Breast epithelium (tissue), 4 donors: ENCODE data around the gene HABP2. TPM values are rescaled to one million over a fixed set of nuclear protein-coding genes. Genes with fewer than 3 reads are reported as not detected.

ENCODE experiments used
- DNase-seq, 2 donors: peaks; one replicate each; pipeline ENCODE4 v3.0.0-alpha.2; 2019; ENCODE audit warnings: low spot score in 2 of 2
- H3K27ac ChIP-seq, 2 donors: fragments of 200-600 bp; sonication (generic) in 1 of 2; one replicate each; pipeline ENCODE4 v1.5.1; 2016 to 2019; ENCODE audit warnings: mild to moderate bottlenecking in 1 of 2
- H3K27me3 ChIP-seq, 2 donors: fragments of 200-600 bp; sonication (generic) in 1 of 2; one replicate each; pipeline versions ENCODE4 v1.5.1 to v1.6.0; 2017 to 2019; ENCODE audit warnings: control low read depth in 1 of 2, mild to moderate bottlenecking in 1 of 2
- H3K36me3 ChIP-seq: fragments of 200-600 bp; one replicate; pipeline ENCODE4 v1.5.1; 2019
- H3K4me1 ChIP-seq, 2 donors: fragments of 200-600 bp; sonication (generic); one replicate each; pipeline ENCODE4 v1.5.1; 2016 to 2019; ENCODE audit warnings: control low read depth in 1 of 2
- H3K4me3 ChIP-seq, 3 donors: fragments of 200-600 bp; sonication (generic); 1 replicate in 2 of 3; 2 replicates in 1 of 3; pipeline ENCODE4 v1.5.1; 2016 to 2019; ENCODE audit warnings: mild to moderate bottlenecking in 3 of 3, moderate library complexity in 2 of 3
- H3K9me3 ChIP-seq, 2 donors: fragments of 200-600 bp; sonication (generic) in 1 of 2; one replicate each; pipeline ENCODE4 v1.5.1; 2016 to 2019; ENCODE audit warnings: control low read depth in 1 of 2
- POLR2A ChIP-seq: fragments of 450-650 bp; IDR thresholded peaks from one replicate; pipeline ENCODE4 v1.6.1; 2016; ENCODE audit warnings: antibody characterized with exemption, mild to moderate bottlenecking, moderate library complexity
- POLR2AphosphoS5 ChIP-seq, 3 donors: sonication (generic); formaldehyde crosslinking; IDR thresholded peaks; one replicate each; pipeline ENCODE4 v1.6.1; 2017; ENCODE audit warnings: antibody characterized with exemption in 3 of 3
- intact Hi-C: fragments of 100-400 bp; cut with DNase I; formaldehyde crosslinking; loops from one replicate; pipeline ENCODE4 v1.15.1; 2023; ENCODE audit warnings: low total_unique reads
- total RNA-seq, 3 donors: library from RNA; depleted of rRNA; stranded (reverse); fragments of >200 nt; gene quantifications; one replicate each; pipeline ENCODE4 v1.1.0, GENCODE V29; 2016
- TF ChIP-seq, protein P1 (sequence below), 3 donors: fragments of 450-650 bp; IDR thresholded peaks; one replicate each; pipeline ENCODE4 v1.5.1; 2016 to 2017; ENCODE audit warnings: antibody characterized with exemption in 3 of 3, mild to moderate bottlenecking in 3 of 3, moderate library complexity in 3 of 3

Gene HABP2
- total RNA-seq, 3 donors from 2014 or later, result 0.29 to 0.66 TPM; not detected in 1

DNA sequence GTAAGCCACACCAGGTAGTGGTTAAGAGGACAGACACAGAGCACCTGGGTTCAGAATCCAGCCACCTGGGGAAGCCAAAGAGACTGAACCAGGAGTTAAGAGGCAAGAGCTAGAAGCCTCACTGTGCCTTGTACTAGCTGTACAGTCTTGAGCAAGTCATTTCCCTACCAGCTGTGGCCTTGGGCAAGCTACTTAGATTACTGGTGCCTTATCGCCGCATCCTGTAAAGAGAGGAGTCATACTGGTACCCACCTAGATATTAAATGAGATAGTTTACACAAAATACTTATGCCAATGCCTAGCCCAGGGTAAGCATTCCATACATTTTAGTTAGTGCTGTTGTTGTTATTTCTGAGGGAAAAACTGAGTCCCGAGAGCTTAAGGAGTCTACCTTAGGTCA, 47.7 kb downstream of the HABP2 start:
- no peaks in the 10 kb centered on the region for H3K9me3 ChIP-seq
- no peak for TF ChIP-seq POLR2A
- TF ChIP-seq POLR2AphosphoS5 (IDR thresholded peaks at IDR 0.05), result no peak
- TF ChIP-seq, protein P1, sequence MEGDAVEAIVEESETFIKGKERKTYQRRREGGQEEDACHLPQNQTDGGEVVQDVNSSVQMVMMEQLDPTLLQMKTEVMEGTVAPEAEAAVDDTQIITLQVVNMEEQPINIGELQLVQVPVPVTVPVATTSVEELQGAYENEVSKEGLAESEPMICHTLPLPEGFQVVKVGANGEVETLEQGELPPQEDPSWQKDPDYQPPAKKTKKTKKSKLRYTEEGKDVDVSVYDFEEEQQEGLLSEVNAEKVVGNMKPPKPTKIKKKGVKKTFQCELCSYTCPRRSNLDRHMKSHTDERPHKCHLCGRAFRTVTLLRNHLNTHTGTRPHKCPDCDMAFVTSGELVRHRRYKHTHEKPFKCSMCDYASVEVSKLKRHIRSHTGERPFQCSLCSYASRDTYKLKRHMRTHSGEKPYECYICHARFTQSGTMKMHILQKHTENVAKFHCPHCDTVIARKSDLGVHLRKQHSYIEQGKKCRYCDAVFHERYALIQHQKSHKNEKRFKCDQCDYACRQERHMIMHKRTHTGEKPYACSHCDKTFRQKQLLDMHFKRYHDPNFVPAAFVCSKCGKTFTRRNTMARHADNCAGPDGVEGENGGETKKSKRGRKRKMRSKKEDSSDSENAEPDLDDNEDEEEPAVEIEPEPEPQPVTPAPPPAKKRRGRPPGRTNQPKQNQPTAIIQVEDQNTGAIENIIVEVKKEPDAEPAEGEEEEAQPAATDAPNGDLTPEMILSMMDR (IDR thresholded peaks at IDR 0.05), result no peak
- H3K36me3 ChIP-seq, result no peaks in the 10 kb centered on the region
- no peak overlapping the region for H3K27ac ChIP-seq
- H3K27me3 ChIP-seq, result no peaks in the 10 kb centered on the region
- no peaks in the 10 kb centered on the region for H3K4me1 ChIP-seq
- DNase-seq, result no peak
- no peak overlapping the region for H3K4me3 ChIP-seq
- intact Hi-C loops, result no loop called here

DNA sequence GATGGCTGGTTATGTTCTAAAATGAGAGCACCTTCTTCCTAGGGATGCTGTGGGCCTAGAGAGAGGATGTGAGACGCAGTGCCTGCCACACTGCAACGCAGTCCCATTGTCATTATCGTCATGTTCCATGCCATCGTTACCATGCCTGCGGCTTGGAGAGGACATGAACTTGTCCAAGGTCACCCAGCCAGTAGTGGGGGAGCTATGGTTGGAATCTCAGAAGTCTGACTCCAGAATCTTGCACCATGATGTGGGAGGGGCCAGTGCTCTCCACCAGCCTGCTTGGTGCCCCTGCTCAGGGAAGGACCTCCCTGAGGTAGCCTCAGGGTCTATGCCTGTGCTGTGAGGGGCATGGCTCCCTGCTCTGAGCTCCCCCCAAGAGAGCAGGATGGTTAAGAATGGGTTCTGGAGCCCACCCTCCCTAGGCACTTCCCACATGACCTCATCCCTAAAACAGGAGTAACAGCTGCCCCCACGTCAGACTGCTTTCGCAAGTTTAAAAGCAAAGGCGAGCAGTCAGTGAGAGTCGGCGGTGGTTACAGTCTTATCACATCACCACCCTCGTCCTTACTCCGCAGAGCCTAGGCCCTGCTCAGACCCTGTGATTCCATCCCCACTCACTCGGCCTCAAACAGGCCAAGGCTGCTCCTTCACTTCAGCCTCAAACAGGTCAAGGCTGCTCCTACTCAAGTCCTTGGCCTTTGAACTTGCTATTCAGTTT, 50.4 kb downstream of the HABP2 start:
- H3K36me3 ChIP-seq, result no peaks in the 10 kb centered on the region
- no peak overlapping the region for H3K27ac ChIP-seq
- intact Hi-C loops, result no loop called here
- H3K4me1 ChIP-seq, result no peaks in the 10 kb centered on the region
- DNase-seq, result no peak
- no peak overlapping the region for H3K4me3 ChIP-seq
- no peaks in the 10 kb centered on the region for H3K27me3 ChIP-seq
- H3K9me3 ChIP-seq, result no peaks in the 10 kb centered on the region
- TF ChIP-seq POLR2A (no peak), POLR2AphosphoS5 (IDR thresholded peaks at IDR 0.05) (no peak)
- TF ChIP-seq, protein P1 (IDR thresholded peaks at IDR 0.05), result no peak

DNA sequence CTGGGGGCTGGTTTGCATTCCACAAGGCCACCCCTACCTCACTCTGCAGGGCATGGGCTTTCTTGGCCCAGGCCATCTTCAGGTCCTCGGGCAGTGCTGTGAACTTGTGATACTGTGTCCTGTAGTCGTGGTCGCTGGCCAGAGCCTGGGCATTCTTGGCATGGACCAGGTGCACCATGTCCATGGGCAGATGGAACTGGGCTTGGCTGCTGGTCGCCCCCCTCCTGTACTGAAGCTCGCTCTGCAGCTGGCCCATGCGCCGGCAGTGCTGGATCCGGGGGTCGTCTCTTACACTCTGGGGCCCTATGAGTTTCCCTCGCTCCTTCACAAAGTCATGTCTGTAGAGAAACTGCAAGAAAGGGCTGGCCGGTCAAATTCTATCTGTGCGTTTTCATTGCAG, 51.7 kb downstream of the HABP2 start:
- Histone ChIP-seq H3K27ac (no peak overlapping the region), H3K4me1 (no peaks in the 10 kb centered on the region), H3K9me3 (no peaks in the 10 kb centered on the region), H3K4me3 (no peak overlapping the region), H3K27me3 (no peaks in the 10 kb centered on the region), H3K36me3 (no peaks in the 10 kb centered on the region)
- intact Hi-C loops, result no loop called here
- TF ChIP-seq POLR2A (no peak), POLR2AphosphoS5 (IDR thresholded peaks at IDR 0.05) (no peak)
- TF ChIP-seq, protein P1 (IDR thresholded peaks at IDR 0.05), result no peak
- DNase-seq, result no peak

DNA sequence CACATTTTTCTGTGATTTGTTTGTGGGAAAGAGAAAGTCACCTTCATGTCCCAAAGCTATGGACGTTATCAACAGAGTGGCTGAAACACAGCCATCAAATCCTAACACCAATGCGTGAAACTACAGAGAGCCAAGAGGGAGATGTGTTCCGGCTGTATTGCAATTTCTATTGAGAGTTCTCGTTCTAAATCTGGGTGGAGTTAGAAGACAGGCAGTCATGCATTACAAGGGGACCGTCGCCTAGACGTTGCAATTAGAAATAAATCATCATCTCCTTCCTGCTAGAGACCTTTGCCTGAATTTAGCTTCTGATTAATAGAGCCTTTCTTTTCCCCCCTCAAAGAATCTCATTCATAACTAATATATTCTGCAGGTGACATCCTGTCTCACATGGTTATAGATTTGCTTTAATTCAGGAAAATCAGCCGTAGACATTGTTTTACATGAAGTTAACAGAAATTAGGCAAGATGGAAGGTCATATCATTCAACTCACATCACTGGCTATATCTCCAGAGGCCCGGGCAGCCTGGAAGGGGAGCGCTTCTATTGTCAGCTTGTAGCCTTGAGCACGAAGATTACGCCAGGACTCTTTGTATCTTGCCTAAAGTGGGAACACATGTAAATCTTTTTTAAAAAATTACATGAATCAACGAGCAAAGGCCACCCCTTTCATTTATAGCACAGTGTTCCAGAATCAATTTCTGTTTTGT, 52.6 kb downstream of the HABP2 start:
- Histone ChIP-seq H3K27ac (no peak overlapping the region), H3K36me3 (no peaks in the 10 kb centered on the region), H3K4me3 (no peak overlapping the region), H3K27me3 (no peaks in the 10 kb centered on the region), H3K9me3 (no peaks in the 10 kb centered on the region), H3K4me1 (no peaks in the 10 kb centered on the region)
- intact Hi-C loops, result no loop called here
- no peak for DNase-seq
- TF ChIP-seq, protein P1 (IDR thresholded peaks at IDR 0.05), result no peak
- TF ChIP-seq POLR2AphosphoS5 (IDR thresholded peaks at IDR 0.05) (no peak), POLR2A (no peak)

DNA sequence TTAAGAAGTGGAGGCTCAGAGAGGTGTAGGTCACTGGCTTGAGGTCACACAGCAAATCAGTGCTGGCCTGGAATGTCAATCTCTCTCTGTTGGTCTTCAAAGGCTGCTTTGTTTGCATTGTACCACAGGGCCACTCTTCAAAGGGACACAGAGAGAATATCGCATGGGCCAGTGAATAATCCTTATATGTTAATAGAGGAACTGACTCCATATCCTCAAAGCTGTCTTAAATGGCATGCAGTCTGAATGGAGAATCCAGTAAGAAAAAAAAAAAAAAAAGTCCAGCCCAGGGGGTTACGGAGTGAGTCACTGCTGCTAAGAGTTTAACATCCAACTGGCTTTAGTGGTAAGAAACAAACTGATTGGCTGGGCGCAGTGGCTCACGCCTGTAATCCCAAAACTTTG, 56.9 kb downstream of the HABP2 start:
- H3K27ac ChIP-seq, result no peak overlapping the region
- no peak overlapping the region for H3K4me3 ChIP-seq
- TF ChIP-seq, protein P1 (IDR thresholded peaks at IDR 0.05), result no peak
- TF ChIP-seq POLR2A (no peak), POLR2AphosphoS5 (IDR thresholded peaks at IDR 0.05) (no peak)
- H3K36me3 ChIP-seq, result no peaks in the 10 kb centered on the region
- H3K9me3 ChIP-seq, result no peaks in the 10 kb centered on the region
- intact Hi-C loops, result no loop called here
- no peak for DNase-seq
- H3K4me1 ChIP-seq, result no peaks in the 10 kb centered on the region
- no peaks in the 10 kb centered on the region for H3K27me3 ChIP-seq
